ENCODE measurements around the gene LBHD1. TPM values are rescaled to one million over a fixed set of nuclear protein-coding genes. Genes with fewer than 3 reads are reported as not detected.

Gene LBHD1
- total and polyA plus RNA-seq, 2 of the 13 experiments (the other 11 are each of a cell fraction or from before 2014, with no cell fraction given) = 3.2 to 3.7 TPM

DNA sequence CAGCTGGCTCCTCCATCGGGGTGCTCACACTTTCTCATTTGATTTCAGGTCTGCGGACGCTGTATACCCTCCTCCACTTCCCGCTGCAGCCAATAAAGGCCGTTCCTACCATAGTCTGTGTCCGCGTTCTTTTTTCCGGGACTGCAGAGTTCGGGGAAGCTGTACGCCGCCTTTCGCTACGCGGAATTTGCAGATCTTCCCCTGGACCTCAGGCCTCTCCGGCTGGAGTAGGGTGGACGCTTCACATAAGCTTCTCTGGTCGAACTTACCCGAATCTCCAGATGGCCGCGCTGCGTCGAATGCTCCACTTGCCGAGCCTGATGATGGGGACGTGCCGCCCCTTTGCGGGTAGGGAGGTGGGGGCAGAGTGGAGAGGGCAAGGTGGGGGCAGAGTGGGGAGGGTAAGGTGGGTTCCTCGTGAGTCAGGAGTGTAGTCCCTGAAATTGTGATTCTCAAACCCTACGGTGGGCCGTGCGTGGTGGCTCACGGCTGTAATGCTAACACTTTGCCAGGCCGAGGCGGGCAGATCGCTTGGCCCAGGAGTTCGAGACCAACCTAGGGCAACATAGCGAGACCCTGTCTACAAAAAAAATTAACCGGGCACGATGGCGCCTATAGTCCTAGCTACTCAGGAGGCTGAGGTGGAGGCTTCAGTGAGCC, 6.3 kb downstream of the LBHD1 start (continued):
- TF ChIP-seq, protein P1, sequence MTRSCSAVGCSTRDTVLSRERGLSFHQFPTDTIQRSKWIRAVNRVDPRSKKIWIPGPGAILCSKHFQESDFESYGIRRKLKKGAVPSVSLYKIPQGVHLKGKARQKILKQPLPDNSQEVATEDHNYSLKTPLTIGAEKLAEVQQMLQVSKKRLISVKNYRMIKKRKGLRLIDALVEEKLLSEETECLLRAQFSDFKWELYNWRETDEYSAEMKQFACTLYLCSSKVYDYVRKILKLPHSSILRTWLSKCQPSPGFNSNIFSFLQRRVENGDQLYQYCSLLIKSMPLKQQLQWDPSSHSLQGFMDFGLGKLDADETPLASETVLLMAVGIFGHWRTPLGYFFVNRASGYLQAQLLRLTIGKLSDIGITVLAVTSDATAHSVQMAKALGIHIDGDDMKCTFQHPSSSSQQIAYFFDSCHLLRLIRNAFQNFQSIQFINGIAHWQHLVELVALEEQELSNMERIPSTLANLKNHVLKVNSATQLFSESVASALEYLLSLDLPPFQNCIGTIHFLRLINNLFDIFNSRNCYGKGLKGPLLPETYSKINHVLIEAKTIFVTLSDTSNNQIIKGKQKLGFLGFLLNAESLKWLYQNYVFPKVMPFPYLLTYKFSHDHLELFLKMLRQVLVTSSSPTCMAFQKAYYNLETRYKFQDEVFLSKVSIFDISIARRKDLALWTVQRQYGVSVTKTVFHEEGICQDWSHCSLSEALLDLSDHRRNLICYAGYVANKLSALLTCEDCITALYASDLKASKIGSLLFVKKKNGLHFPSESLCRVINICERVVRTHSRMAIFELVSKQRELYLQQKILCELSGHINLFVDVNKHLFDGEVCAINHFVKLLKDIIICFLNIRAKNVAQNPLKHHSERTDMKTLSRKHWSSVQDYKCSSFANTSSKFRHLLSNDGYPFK (CRISPR knock-in tag; IDR thresholded peaks at IDR 0.05; ENCODE audit: borderline replicate concordance) = peak; percentile 29; the same call in 1 of the 2 replicates
- no peak for TF ChIP-seq SMARCC2 (IDR thresholded peaks at IDR 0.05)
- TF ChIP-seq GABPA (IDR thresholded peaks at IDR 0.05; ENCODE audit: low read depth, low read length) = 0 out of 2 replicates have a peak, but pooled peaks have one; percentile 16
- no peak for TF ChIP-seq GABPA (CRISPR knock-in tag; IDR thresholded peaks at IDR 0.05; ENCODE audit: low read depth)
- 0 out of 2 replicates have a peak, but pooled peaks have one; percentile 21 for TF ChIP-seq SIX1 (CRISPR knock-in tag; IDR thresholded peaks at IDR 0.05; ENCODE audit: borderline replicate concordance)
- TF ChIP-seq ZNF34 (CRISPR knock-in tag; IDR thresholded peaks at IDR 0.05; ENCODE audit: borderline replicate concordance) = 0 out of 2 replicates have a peak, but pooled peaks have one; percentile 80
- TF ChIP-seq ZNF550 (CRISPR knock-in tag; IDR thresholded peaks at IDR 0.05; ENCODE audit: borderline replicate concordance) = no peak
- TF ChIP-seq, protein P2, sequence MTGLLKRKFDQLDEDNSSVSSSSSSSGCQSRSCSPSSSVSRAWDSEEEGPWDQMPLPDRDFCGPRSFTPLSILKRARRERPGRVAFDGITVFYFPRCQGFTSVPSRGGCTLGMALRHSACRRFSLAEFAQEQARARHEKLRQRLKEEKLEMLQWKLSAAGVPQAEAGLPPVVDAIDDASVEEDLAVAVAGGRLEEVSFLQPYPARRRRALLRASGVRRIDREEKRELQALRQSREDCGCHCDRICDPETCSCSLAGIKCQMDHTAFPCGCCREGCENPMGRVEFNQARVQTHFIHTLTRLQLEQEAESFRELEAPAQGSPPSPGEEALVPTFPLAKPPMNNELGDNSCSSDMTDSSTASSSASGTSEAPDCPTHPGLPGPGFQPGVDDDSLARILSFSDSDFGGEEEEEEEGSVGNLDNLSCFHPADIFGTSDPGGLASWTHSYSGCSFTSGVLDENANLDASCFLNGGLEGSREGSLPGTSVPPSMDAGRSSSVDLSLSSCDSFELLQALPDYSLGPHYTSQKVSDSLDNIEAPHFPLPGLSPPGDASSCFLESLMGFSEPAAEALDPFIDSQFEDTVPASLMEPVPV (CRISPR knock-in tag; IDR thresholded peaks at IDR 0.05) = no peak
- TF ChIP-seq ARNT (IDR thresholded peaks at IDR 0.05) = no peak
- no peak for TF ChIP-seq ZBTB20 (CRISPR knock-in tag; IDR thresholded peaks at IDR 0.05; ENCODE audit: borderline replicate concordance, low read depth)
- TF ChIP-seq ZNF446 (CRISPR knock-in tag; IDR thresholded peaks at IDR 0.05) = no peak
- TF ChIP-seq ZSCAN29 (CRISPR knock-in tag; conservative IDR thresholded peaks at IDR 0.05) = 0 out of 2 replicates have a peak, but pooled peaks have one; percentile 28
- TF ChIP-seq TBX2 (CRISPR knock-in tag; IDR thresholded peaks at IDR 0.05; ENCODE audit: borderline replicate concordance) = no peak
- TF ChIP-seq ZNF616 (CRISPR knock-in tag; IDR thresholded peaks at IDR 0.05; ENCODE audit: low read depth) = 0 out of 2 replicates have a peak, but pooled peaks have one; percentile 1
- TF ChIP-seq SNRNP70 (IDR thresholded peaks at IDR 0.05; ENCODE audit: low read depth, low read length) = no peak
- TF ChIP-seq PCBP1 (IDR thresholded peaks at IDR 0.05; ENCODE audit: borderline replicate concordance, low read depth, low read length) = no peak
- TF ChIP-seq MAZ (IDR thresholded peaks at IDR 0.05; ENCODE audit: borderline replicate concordance, low read depth, low read length) = no peak
- peak; percentile 49; the same call in 1 of the 2 replicates for TF ChIP-seq MAZ (CRISPR knock-in tag; IDR thresholded peaks at IDR 0.05; ENCODE audit: low read depth)
- TF ChIP-seq, protein P3, sequence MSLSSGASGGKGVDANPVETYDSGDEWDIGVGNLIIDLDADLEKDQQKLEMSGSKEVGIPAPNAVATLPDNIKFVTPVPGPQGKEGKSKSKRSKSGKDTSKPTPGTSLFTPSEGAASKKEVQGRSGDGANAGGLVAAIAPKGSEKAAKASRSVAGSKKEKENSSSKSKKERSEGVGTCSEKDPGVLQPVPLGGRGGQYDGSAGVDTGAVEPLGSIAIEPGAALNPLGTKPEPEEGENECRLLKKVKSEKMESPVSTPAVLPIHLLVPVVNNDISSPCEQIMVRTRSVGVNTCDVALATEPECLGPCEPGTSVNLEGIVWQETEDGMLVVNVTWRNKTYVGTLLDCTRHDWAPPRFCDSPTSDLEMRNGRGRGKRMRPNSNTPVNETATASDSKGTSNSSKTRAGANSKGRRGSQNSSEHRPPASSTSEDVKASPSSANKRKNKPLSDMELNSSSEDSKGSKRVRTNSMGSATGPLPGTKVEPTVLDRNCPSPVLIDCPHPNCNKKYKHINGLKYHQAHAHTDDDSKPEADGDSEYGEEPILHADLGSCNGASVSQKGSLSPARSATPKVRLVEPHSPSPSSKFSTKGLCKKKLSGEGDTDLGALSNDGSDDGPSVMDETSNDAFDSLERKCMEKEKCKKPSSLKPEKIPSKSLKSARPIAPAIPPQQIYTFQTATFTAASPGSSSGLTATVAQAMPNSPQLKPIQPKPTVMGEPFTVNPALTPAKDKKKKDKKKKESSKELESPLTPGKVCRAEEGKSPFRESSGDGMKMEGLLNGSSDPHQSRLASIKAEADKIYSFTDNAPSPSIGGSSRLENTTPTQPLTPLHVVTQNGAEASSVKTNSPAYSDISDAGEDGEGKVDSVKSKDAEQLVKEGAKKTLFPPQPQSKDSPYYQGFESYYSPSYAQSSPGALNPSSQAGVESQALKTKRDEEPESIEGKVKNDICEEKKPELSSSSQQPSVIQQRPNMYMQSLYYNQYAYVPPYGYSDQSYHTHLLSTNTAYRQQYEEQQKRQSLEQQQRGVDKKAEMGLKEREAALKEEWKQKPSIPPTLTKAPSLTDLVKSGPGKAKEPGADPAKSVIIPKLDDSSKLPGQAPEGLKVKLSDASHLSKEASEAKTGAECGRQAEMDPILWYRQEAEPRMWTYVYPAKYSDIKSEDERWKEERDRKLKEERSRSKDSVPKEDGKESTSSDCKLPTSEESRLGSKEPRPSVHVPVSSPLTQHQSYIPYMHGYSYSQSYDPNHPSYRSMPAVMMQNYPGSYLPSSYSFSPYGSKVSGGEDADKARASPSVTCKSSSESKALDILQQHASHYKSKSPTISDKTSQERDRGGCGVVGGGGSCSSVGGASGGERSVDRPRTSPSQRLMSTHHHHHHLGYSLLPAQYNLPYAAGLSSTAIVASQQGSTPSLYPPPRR (CRISPR knock-in tag; IDR thresholded peaks at IDR 0.05; ENCODE audit: borderline replicate concordance) = no peak
- TF ChIP-seq PPARG (CRISPR knock-in tag; conservative IDR thresholded peaks at IDR 0.05) = no peak
- TF ChIP-seq SIX4 (CRISPR knock-in tag; IDR thresholded peaks at IDR 0.05) = no peak

Data from HepG2 (cell line).